Lower lobe of right lung (tissue), 2 donors: ENCODE results near the gene C16orf96. TPM values are rescaled to one million over a fixed set of nuclear protein-coding genes. Genes with fewer than 3 reads are reported as not detected.
"Not testable (repeated sequence)": the region's sequence is repeated elsewhere in the genome, so short reads cannot be mapped to it uniquely, and the experiment has no call there.

Experiments
- ATAC-seq, 2 donors: fragments of 200-7000 bp; cut with Tn5 transposase; one replicate each; pipeline ENCODE4 v1.9.1; 2020 to 2022; ENCODE audit warnings: mild to moderate bottlenecking in 2 of 2, moderate library complexity in 2 of 2
- DNase-seq: peaks from one replicate; pipeline ENCODE4 v3.0.0-alpha.2; 2020
- H3K27ac ChIP-seq: fragments of 200-600 bp; one replicate; pipeline ENCODE4 v1.8.0; 2022
- H3K27me3 ChIP-seq: fragments of 200-600 bp; one replicate; pipeline ENCODE4 v1.8.0; 2022; ENCODE audit warnings: low read depth
- H3K36me3 ChIP-seq: fragments of 200-600 bp; one replicate; pipeline ENCODE4 v1.8.0; 2022; ENCODE audit warnings: mild to moderate bottlenecking
- H3K4me1 ChIP-seq: fragments of 200-600 bp; one replicate; pipeline ENCODE4 v1.8.0; 2022
- H3K4me3 ChIP-seq: fragments of 200-600 bp; one replicate; pipeline ENCODE4 v1.8.0; 2022; ENCODE audit warnings: mild to moderate bottlenecking
- H3K9me3 ChIP-seq: fragments of 200-600 bp; one replicate; pipeline ENCODE4 v1.8.0; 2022
- CTCF ChIP-seq: fragments of 200-600 bp; IDR thresholded peaks from one replicate; pipeline ENCODE4 v1.8.0; 2022; ENCODE audit warnings: antibody characterized with exemption, mild to moderate bottlenecking
- intact Hi-C: fragments of 100-400 bp; cut with DNase I; formaldehyde crosslinking; loops from one replicate; pipeline ENCODE4 v1.11.0; 2022
- total RNA-seq: library from RNA; stranded (reverse); fragmentation: NEBNext Ultra II Directional; extraction: Animal tissue kit (Norgen Biotek cat#: 25700); gene quantifications from one replicate; pipeline ENCODE4 v1.2.1, GENCODE V29; 2021
- donor health status: DM: no; HTN: yes; CAD: no; lungs with severe emphysema.

The C16orf96 gene
- total RNA-seq, 1 donor from 2014 or later = 0.21 TPM

- H3K4me1 ChIP-seq = no peaks in the 10 kb centered on the region
- H3K36me3 ChIP-seq = no peaks in the 10 kb centered on the region
- no peak for ATAC-seq
- H3K27me3 ChIP-seq = no peaks in the 10 kb centered on the region
- H3K4me3 ChIP-seq = no peak overlapping the region
- H3K27ac ChIP-seq = no peak overlapping the region
- no peaks in the 10 kb centered on the region for H3K9me3 ChIP-seq
- intact Hi-C loops = no loop called here
- no peak for DNase-seq
- TF ChIP-seq CTCF = no peak
Measured at GRCh38 chr16:4570086-4570485, 13.9 kb downstream of the C16orf96 start.

- no peak for ATAC-seq
- no peak overlapping the region for H3K4me3 ChIP-seq
- no peak for TF ChIP-seq CTCF
- no peaks in the 10 kb centered on the region for H3K9me3 ChIP-seq
- no peaks in the 10 kb centered on the region for H3K36me3 ChIP-seq
- no peak for DNase-seq
- H3K27ac ChIP-seq = no peak overlapping the region
- intact Hi-C loops = no loop called here
- H3K4me1 ChIP-seq = no peaks in the 10 kb centered on the region
- H3K27me3 ChIP-seq = no peaks in the 10 kb centered on the region
Measured at GRCh38 chr16:4570688-4571321, 14.7 kb downstream of the C16orf96 start.

GRCh38 chr16:4572715-4573114 is 16.6 kb downstream of the C16orf96 start:
- ATAC-seq = peak; percentile 63 to 65
- no peak for DNase-seq
- H3K27ac ChIP-seq = no peak overlapping the region

GRCh38 chr16:4573926-4574325 is 17.8 kb downstream of the C16orf96 start:
- H3K27me3 ChIP-seq, intact Hi-C loops, H3K4me1 ChIP-seq, ATAC-seq, H3K36me3 ChIP-seq, H3K4me3 ChIP-seq, H3K27ac ChIP-seq, DNase-seq, H3K9me3 ChIP-seq: not testable (repeated sequence)

More at GRCh38 chr16:4572715-4573114, 16.6 kb downstream of the C16orf96 start:
- intact Hi-C loops = no loop called here
- no peaks in the 10 kb centered on the region for H3K4me1 ChIP-seq
- TF ChIP-seq CTCF = no peak
- no peaks in the 10 kb centered on the region for H3K9me3 ChIP-seq
- H3K36me3 ChIP-seq = no peaks in the 10 kb centered on the region
- H3K4me3 ChIP-seq = no peak overlapping the region
- H3K27me3 ChIP-seq = no peaks in the 10 kb centered on the region

DNA sequence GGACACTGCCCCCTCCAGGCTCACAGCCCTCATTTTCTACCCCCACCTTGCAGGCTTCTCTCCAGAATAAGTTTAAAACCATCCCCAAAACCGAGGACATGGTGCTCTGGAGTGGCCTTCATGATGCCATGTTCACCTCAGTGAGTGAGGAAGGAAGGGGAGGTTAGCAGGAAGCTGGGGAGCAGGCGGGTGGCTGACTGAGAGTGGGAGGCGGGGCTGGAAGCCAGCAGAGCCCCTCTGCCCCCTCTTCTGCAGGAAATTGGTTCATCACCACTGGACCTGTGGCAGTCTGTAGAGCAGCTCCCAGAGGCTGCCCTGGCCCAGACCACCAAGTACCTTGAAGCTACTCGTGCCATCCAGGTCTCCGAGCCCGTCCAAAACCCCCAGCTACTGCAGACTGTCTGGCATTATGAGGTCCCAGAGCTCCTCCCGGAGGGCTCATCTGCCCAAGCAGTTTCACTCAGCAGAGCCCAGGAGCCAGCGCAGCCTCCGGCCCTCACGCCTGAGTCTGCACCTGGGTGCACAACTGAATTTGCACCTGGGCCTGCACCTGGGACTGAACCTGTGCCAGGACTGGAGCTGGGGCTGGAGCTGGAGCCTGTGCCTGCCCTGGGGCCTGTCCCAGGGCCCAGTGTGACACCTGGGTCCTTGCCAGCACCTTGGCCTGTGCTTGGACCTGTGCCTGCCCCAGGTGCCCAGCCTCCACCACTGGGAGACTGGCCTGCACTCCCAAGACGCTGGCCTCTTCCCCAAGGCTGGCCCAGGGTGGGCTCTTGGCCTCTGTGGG is 19.0 kb downstream of the C16orf96 start:
- ATAC-seq (peak in 1 of 2 donors; percentile 28), DNase-seq (no peak)
- Histone ChIP-seq H3K4me3 (no peak overlapping the region), H3K9me3 (no peaks in the 10 kb centered on the region), H3K4me1 (no peaks in the 10 kb centered on the region), H3K36me3 (no peaks in the 10 kb centered on the region), H3K27me3 (no peaks in the 10 kb centered on the region), H3K27ac (no peak overlapping the region)
- intact Hi-C loops = no loop called here
- TF ChIP-seq CTCF = no peak

- no peak overlapping the region for H3K27ac ChIP-seq
- ATAC-seq = no peak
- intact Hi-C loops = no loop called here
Measured at GRCh38 chr16:4576008-4576407, 19.9 kb downstream of the C16orf96 start.

More at GRCh38 chr16:4576008-4576407, 19.9 kb downstream of the C16orf96 start:
- TF ChIP-seq CTCF = no peak
- no peaks in the 10 kb centered on the region for H3K9me3 ChIP-seq
- H3K4me3 ChIP-seq = no peak overlapping the region
- H3K4me1 ChIP-seq = no peaks in the 10 kb centered on the region
- H3K36me3 ChIP-seq = no peaks in the 10 kb centered on the region
- DNase-seq = no peak
- H3K27me3 ChIP-seq = no peaks in the 10 kb centered on the region
